Bronchial epithelial cell (primary cell): ENCODE measurements around the gene SARDH. TPM values are rescaled to one million over a fixed set of nuclear protein-coding genes. Genes with fewer than 3 reads are reported as not detected.

Experiments
- DNase-seq: peaks from one replicate; pipeline ENCODE4 v3.0.0-alpha.2; 2010; ENCODE audit warnings: low read depth
- FAIRE-seq: peaks from 2 replicates; lab custom pipeline; 2011; peaks lifted over from hg19 to GRCh38; lab: Jason Lieb, UNC
- H3K27me3 ChIP-seq: 2 replicates; pipeline ENCODE4 v1.5.1; 2011; ENCODE audit warnings: low read length; ENCODE audit not compliant: control insufficient read depth, insufficient read depth
- H3K36me3 ChIP-seq: 2 replicates; pipeline ENCODE4 v1.5.1; 2011; ENCODE audit warnings: low read length; ENCODE audit not compliant: control insufficient read depth, insufficient read depth
- H3K4me3 ChIP-seq: 2 replicates; pipeline ENCODE4 v1.5.1; 2011; ENCODE audit warnings: mild to moderate bottlenecking, low read depth, low read length, control low read depth
- CTCF ChIP-seq: IDR thresholded peaks from 2 replicates; pipeline ENCODE4 v1.5.1; 2011; ENCODE audit warnings: mild to moderate bottlenecking, moderate library complexity, low read length, control low read depth, inconsistent platforms; ENCODE audit not compliant: insufficient read depth, severe bottlenecking
- total RNA-seq: library from RNA; depleted of rRNA; stranded (reverse); fragments of >200 nt; gene quantifications from 2 replicates; pipeline ENCODE4 v1.2.1, GENCODE V29; 2014

SARDH gene
- total RNA-seq, 1 donor from 2014 or later, result under 0.01 TPM

- no peaks in the 10 kb centered on the region for H3K36me3 ChIP-seq
- TF ChIP-seq CTCF, result no peak
- H3K4me3 ChIP-seq, result no peak overlapping the region
- no peak for DNase-seq
- FAIRE-seq, result no peak
- H3K27me3 ChIP-seq, result peaks cover 31% of the 10 kb centered on the region
Measured at GRCh38 chr9:133705576-133705975, 32.6 kb downstream of the SARDH start.

- DNase-seq (no peak), FAIRE-seq (no peak)
- no peaks in the 10 kb centered on the region for H3K36me3 ChIP-seq
Measured at GRCh38 chr9:133704711-133705181, 33.4 kb downstream of the SARDH start.

GRCh38 chr9:133703591-133704399 is 34.4 kb downstream of the SARDH start:
- no peak for FAIRE-seq
- DNase-seq, result no peak
- Histone ChIP-seq H3K27me3 (peaks cover 31% of the 10 kb centered on the region), H3K4me3 (no peak overlapping the region), H3K36me3 (no peaks in the 10 kb centered on the region)
- TF ChIP-seq CTCF, result no peak

More at GRCh38 chr9:133704711-133705181, 33.4 kb downstream of the SARDH start:
- Histone ChIP-seq H3K27me3 (peaks cover 31% of the 10 kb centered on the region), H3K4me3 (no peak overlapping the region)
- TF ChIP-seq CTCF, result no peak

- no peak for TF ChIP-seq CTCF
- Histone ChIP-seq H3K36me3 (no peaks in the 10 kb centered on the region), H3K27me3 (peaks cover 31% of the 10 kb centered on the region), H3K4me3 (no peak overlapping the region)
- no peak for DNase-seq
- no peak for FAIRE-seq
Measured at GRCh38 chr9:133702798-133703590, 35.2 kb downstream of the SARDH start.

GRCh38 chr9:133701981-133702797 is 36.0 kb downstream of the SARDH start:
- DNase-seq, result no peak
- H3K36me3 ChIP-seq, result no peaks in the 10 kb centered on the region
- H3K27me3 ChIP-seq, result peaks cover 31% of the 10 kb centered on the region
- FAIRE-seq, result no peak
- no peak overlapping the region for H3K4me3 ChIP-seq
- no peak for TF ChIP-seq CTCF
